ENCODE data around the gene COLEC12.

The COLEC12 gene

GRCh38 chr18:396251-396555 is 104.3 kb downstream of the COLEC12 start:
- no peak for DNase-seq
- Histone ChIP-seq H3K4me3 (ENCODE audit: control insufficient read depth in 1 of 7, extremely low read depth in 1 of 7, insufficient read depth in 4 of 7, low read depth in 2 of 7, low read length in 6 of 7) (no peak overlapping the region), H3K27ac (ENCODE audit: insufficient read depth in 1 of 2, low read depth in 1 of 2, low read length in 2 of 2, poor library complexity in 1 of 2, severe bottlenecking in 2 of 2) (no peak overlapping the region), H3K36me3 (ENCODE audit: control insufficient read depth in 4 of 4, insufficient read depth in 4 of 4, low read length in 3 of 4) (no peaks in the 10 kb centered on the region), H3K4me1 (ENCODE audit: control extremely low read depth in 1 of 4, control insufficient read depth in 4 of 4, insufficient read depth in 4 of 4, low read length in 3 of 4) (no peaks in the 10 kb centered on the region), H3K9me3 (ENCODE audit: control extremely low read depth in 1 of 5, control insufficient read depth in 4 of 5, insufficient read depth in 2 of 5, low read depth in 1 of 5, low read length in 4 of 5) (no peaks in the 10 kb centered on the region), H3K27me3 (replicated peaks in 2 of 5; ENCODE audit: control insufficient read depth in 4 of 5, insufficient read depth in 5 of 5, low read length in 4 of 5) (no peaks in the 10 kb centered on the region)
- WGBS (ENCODE audit: insufficient coverage), result 100% methylated on average over 1 of the region's 1 CpG
- ChIA-PET POLR2A (no interaction called here), CTCF (interaction anchor here (1.0 kb wide), 1 partner anchor 17 kb away, joined by 3 read pairs; no protein-coding TSS in a partner anchor)

GRCh38 chr18:395456-396250 is 104.8 kb downstream of the COLEC12 start:
- H3K36me3 ChIP-seq (ENCODE audit: control insufficient read depth in 4 of 4, insufficient read depth in 4 of 4, low read length in 3 of 4), result no peaks in the 10 kb centered on the region
- 97% methylated on average over 9 of the region's 13 CpGs for WGBS (ENCODE audit: insufficient coverage)
- no peak overlapping the region for H3K4me3 ChIP-seq (ENCODE audit: control insufficient read depth in 1 of 7, extremely low read depth in 1 of 7, insufficient read depth in 4 of 7, low read depth in 2 of 7, low read length in 6 of 7)
- CTCF ChIA-PET, result interaction anchor here (1.0 to 1.6 kb wide), 2 partner anchors 18 to 59 kb away, joined by 3 read pairs; no protein-coding TSS in a partner anchor
- H3K27ac ChIP-seq (ENCODE audit: insufficient read depth in 1 of 2, low read depth in 1 of 2, low read length in 2 of 2, poor library complexity in 1 of 2, severe bottlenecking in 2 of 2), result no peak overlapping the region
- H3K9me3 ChIP-seq (ENCODE audit: control extremely low read depth in 1 of 5, control insufficient read depth in 4 of 5, insufficient read depth in 2 of 5, low read depth in 1 of 5, low read length in 4 of 5), result no peaks in the 10 kb centered on the region
- no peaks in the 10 kb centered on the region for H3K27me3 ChIP-seq (replicated peaks in 2 of 5; ENCODE audit: control insufficient read depth in 4 of 5, insufficient read depth in 5 of 5, low read length in 4 of 5)
- DNase-seq, result no peak
- POLR2A ChIA-PET, result no interaction called here
- peaks cover 0 to 2% (median under 1%) of the 10 kb centered on the region in 4 experiments for H3K4me1 ChIP-seq (ENCODE audit: control extremely low read depth in 1 of 4, control insufficient read depth in 4 of 4, insufficient read depth in 4 of 4, low read length in 3 of 4)

GRCh38 chr18:394987-395362 is 105.5 kb downstream of the COLEC12 start:
- Histone ChIP-seq H3K9me3 (ENCODE audit: control extremely low read depth in 1 of 5, control insufficient read depth in 4 of 5, insufficient read depth in 2 of 5, low read depth in 1 of 5, low read length in 4 of 5) (no peaks in the 10 kb centered on the region), H3K27me3 (replicated peaks in 2 of 5; ENCODE audit: control insufficient read depth in 4 of 5, insufficient read depth in 5 of 5, low read length in 4 of 5) (no peaks in the 10 kb centered on the region), H3K36me3 (ENCODE audit: control insufficient read depth in 4 of 4, insufficient read depth in 4 of 4, low read length in 3 of 4) (no peaks in the 10 kb centered on the region), H3K4me3 (ENCODE audit: control insufficient read depth in 1 of 7, extremely low read depth in 1 of 7, insufficient read depth in 4 of 7, low read depth in 2 of 7, low read length in 6 of 7) (no peak overlapping the region), H3K4me1 (ENCODE audit: control extremely low read depth in 1 of 4, control insufficient read depth in 4 of 4, insufficient read depth in 4 of 4, low read length in 3 of 4) (peaks cover 0 to 4% (median 3%) of the 10 kb centered on the region in 4 experiments), H3K27ac (ENCODE audit: insufficient read depth in 1 of 2, low read depth in 1 of 2, low read length in 2 of 2, poor library complexity in 1 of 2, severe bottlenecking in 2 of 2) (no peak overlapping the region)
- DNase-seq, result peak in 2 of 3 donors; percentile 55 to 67
- ChIA-PET POLR2A (no interaction called here), CTCF (interaction anchor here (1.6 kb wide), 1 partner anchor 58 kb away, joined by 3 read pairs; no protein-coding TSS in a partner anchor)
- WGBS (ENCODE audit: insufficient coverage), result 100% methylated on average over 1 of the region's 1 CpG

GRCh38 chr18:394262-394986 is 106.1 kb downstream of the COLEC12 start:
- WGBS (ENCODE audit: insufficient coverage), result 98% methylated on average over 6 of the region's 6 CpGs
- Histone ChIP-seq H3K36me3 (ENCODE audit: control insufficient read depth in 4 of 4, insufficient read depth in 4 of 4, low read length in 3 of 4) (no peaks in the 10 kb centered on the region), H3K4me3 (ENCODE audit: control insufficient read depth in 1 of 7, extremely low read depth in 1 of 7, insufficient read depth in 4 of 7, low read depth in 2 of 7, low read length in 6 of 7) (no peak overlapping the region), H3K27me3 (replicated peaks in 2 of 5; ENCODE audit: control insufficient read depth in 4 of 5, insufficient read depth in 5 of 5, low read length in 4 of 5) (no peaks in the 10 kb centered on the region), H3K4me1 (ENCODE audit: control extremely low read depth in 1 of 4, control insufficient read depth in 4 of 4, insufficient read depth in 4 of 4, low read length in 3 of 4) (peaks cover 0 to 10% (median 4%) of the 10 kb centered on the region in 4 experiments), H3K27ac (ENCODE audit: insufficient read depth in 1 of 2, low read depth in 1 of 2, low read length in 2 of 2, poor library complexity in 1 of 2, severe bottlenecking in 2 of 2) (no peak overlapping the region), H3K9me3 (ENCODE audit: control extremely low read depth in 1 of 5, control insufficient read depth in 4 of 5, insufficient read depth in 2 of 5, low read depth in 1 of 5, low read length in 4 of 5) (no peaks in the 10 kb centered on the region)
- ChIA-PET POLR2A (no interaction called here), CTCF (interaction anchor here (1.6 kb wide), 1 partner anchor 58 kb away, joined by 3 read pairs; no protein-coding TSS in a partner anchor)
- DNase-seq, result peak in 1 of 3 donors; percentile 18

GRCh38 chr18:393574-393957 is 106.9 kb downstream of the COLEC12 start:
- no peak for DNase-seq
- no peaks in the 10 kb centered on the region for H3K36me3 ChIP-seq (ENCODE audit: control insufficient read depth in 4 of 4, insufficient read depth in 4 of 4, low read length in 3 of 4)
- H3K27ac ChIP-seq (ENCODE audit: insufficient read depth in 1 of 2, low read depth in 1 of 2, low read length in 2 of 2, poor library complexity in 1 of 2, severe bottlenecking in 2 of 2), result no peak overlapping the region
- no peaks in the 10 kb centered on the region for H3K27me3 ChIP-seq (replicated peaks in 2 of 5; ENCODE audit: control insufficient read depth in 4 of 5, insufficient read depth in 5 of 5, low read length in 4 of 5)
- ChIA-PET CTCF (interaction anchor here (1.5 kb wide), 1 partner anchor 22 kb away, joined by 3 read pairs; no protein-coding TSS in a partner anchor), POLR2A (interaction anchor here (0.6 kb wide), 1 partner anchor 205 kb away, joined by 3 read pairs; no protein-coding TSS in a partner anchor)
- peaks cover 0 to 11% (median 4%) of the 10 kb centered on the region in 4 experiments for H3K4me1 ChIP-seq (ENCODE audit: control extremely low read depth in 1 of 4, control insufficient read depth in 4 of 4, insufficient read depth in 4 of 4, low read length in 3 of 4)
- no peak overlapping the region for H3K4me3 ChIP-seq (ENCODE audit: control insufficient read depth in 1 of 7, extremely low read depth in 1 of 7, insufficient read depth in 4 of 7, low read depth in 2 of 7, low read length in 6 of 7)
- WGBS (ENCODE audit: insufficient coverage), result 97% methylated on average over 6 of the region's 6 CpGs
- H3K9me3 ChIP-seq (ENCODE audit: control extremely low read depth in 1 of 5, control insufficient read depth in 4 of 5, insufficient read depth in 2 of 5, low read depth in 1 of 5, low read length in 4 of 5), result no peaks in the 10 kb centered on the region

- H3K4me3 ChIP-seq (ENCODE audit: control insufficient read depth in 1 of 7, extremely low read depth in 1 of 7, insufficient read depth in 4 of 7, low read depth in 2 of 7, low read length in 6 of 7), result no peak overlapping the region
- no peaks in the 10 kb centered on the region for H3K9me3 ChIP-seq (ENCODE audit: control extremely low read depth in 1 of 5, control insufficient read depth in 4 of 5, insufficient read depth in 2 of 5, low read depth in 1 of 5, low read length in 4 of 5)
- no peaks in the 10 kb centered on the region for H3K27me3 ChIP-seq (replicated peaks in 2 of 5; ENCODE audit: control insufficient read depth in 4 of 5, insufficient read depth in 5 of 5, low read length in 4 of 5)
- POLR2A ChIA-PET, result interaction anchor here (0.6 kb wide), 1 partner anchor 206 kb away, joined by 3 read pairs; no protein-coding TSS in a partner anchor
- WGBS (ENCODE audit: insufficient coverage), result 93% methylated on average over 6 of the region's 6 CpGs
- H3K4me1 ChIP-seq (ENCODE audit: control extremely low read depth in 1 of 4, control insufficient read depth in 4 of 4, insufficient read depth in 4 of 4, low read length in 3 of 4), result peaks cover 0 to 11% (median 4%) of the 10 kb centered on the region in 4 experiments
- CTCF ChIA-PET, result interaction anchor here (0.9 to 1.5 kb wide), 2 partner anchors 22 to 23 kb away, joined by 3 read pairs; no protein-coding TSS in a partner anchor
- H3K36me3 ChIP-seq (ENCODE audit: control insufficient read depth in 4 of 4, insufficient read depth in 4 of 4, low read length in 3 of 4), result no peaks in the 10 kb centered on the region
- H3K27ac ChIP-seq (ENCODE audit: insufficient read depth in 1 of 2, low read depth in 1 of 2, low read length in 2 of 2, poor library complexity in 1 of 2, severe bottlenecking in 2 of 2), result no peak overlapping the region
- no peak for DNase-seq
These were observed 107.5 kb downstream of the COLEC12 start for GRCh38 chr18:392928-393573.

Data from common myeloid progenitor, CD34-positive (primary cell).